GM06990 (cell line): ENCODE data around the gene OPN1LW.
"Not testable (repeated sequence)": the region's sequence is repeated elsewhere in the genome, so short reads cannot be mapped to it uniquely, and the experiment has no call there.

Source experiments
- DNase-seq: peaks from one replicate; pipeline ENCODE4 v3.0.0-alpha.2; 2011; ENCODE audit not compliant: insufficient read length; ENCODE audit errors: extremely low read depth
- H3K27me3 ChIP-seq: replicated peaks from 2 replicates; pipeline ENCODE4 v1.6.0; 2011; ENCODE audit warnings: low read length; ENCODE audit not compliant: control insufficient read depth, insufficient read depth
- H3K36me3 ChIP-seq: 2 replicates; pipeline ENCODE4 v1.5.1; 2011; ENCODE audit warnings: low read length; ENCODE audit not compliant: control insufficient read depth, insufficient read depth
- H3K4me3 ChIP-seq: replicated peaks from 2 replicates; pipeline ENCODE4 v1.5.1; 2011; ENCODE audit warnings: low read depth, mild to moderate bottlenecking, control low read depth, low read length
- TF ChIP-seq, protein P1 (sequence below): IDR thresholded peaks from 2 replicates; pipeline ENCODE4 v1.5.1; 2011; ENCODE audit warnings: low read length, control low read depth, mild to moderate bottlenecking, inconsistent platforms; ENCODE audit not compliant: insufficient read depth, poor library complexity, severe bottlenecking

Gene OPN1LW

DNA sequence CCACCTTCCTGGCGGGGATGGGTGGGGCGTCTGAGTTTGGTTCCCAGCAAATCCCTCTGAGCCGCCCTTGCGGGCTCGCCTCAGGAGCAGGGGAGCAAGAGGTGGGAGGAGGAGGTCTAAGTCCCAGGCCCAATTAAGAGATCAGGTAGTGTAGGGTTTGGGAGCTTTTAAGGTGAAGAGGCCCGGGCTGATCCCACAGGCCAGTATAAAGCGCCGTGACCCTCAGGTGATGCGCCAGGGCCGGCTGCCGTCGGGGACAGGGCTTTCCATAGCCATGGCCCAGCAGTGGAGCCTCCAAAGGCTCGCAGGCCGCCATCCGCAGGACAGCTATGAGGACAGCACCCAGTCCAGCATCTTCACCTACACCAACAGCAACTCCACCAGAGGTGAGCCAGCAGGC lies at the start of gene OPN1LW:
Gene OPN1LW, plus strand, starts transcription at position 234 of the 400 bp plus-strand sequence. Its CDS starts 41 bp downstream, at position 275.
- DNase-seq, H3K4me3 ChIP-seq, H3K36me3 ChIP-seq, H3K27me3 ChIP-seq: not testable (repeated sequence)

- TF ChIP-seq, protein P1, sequence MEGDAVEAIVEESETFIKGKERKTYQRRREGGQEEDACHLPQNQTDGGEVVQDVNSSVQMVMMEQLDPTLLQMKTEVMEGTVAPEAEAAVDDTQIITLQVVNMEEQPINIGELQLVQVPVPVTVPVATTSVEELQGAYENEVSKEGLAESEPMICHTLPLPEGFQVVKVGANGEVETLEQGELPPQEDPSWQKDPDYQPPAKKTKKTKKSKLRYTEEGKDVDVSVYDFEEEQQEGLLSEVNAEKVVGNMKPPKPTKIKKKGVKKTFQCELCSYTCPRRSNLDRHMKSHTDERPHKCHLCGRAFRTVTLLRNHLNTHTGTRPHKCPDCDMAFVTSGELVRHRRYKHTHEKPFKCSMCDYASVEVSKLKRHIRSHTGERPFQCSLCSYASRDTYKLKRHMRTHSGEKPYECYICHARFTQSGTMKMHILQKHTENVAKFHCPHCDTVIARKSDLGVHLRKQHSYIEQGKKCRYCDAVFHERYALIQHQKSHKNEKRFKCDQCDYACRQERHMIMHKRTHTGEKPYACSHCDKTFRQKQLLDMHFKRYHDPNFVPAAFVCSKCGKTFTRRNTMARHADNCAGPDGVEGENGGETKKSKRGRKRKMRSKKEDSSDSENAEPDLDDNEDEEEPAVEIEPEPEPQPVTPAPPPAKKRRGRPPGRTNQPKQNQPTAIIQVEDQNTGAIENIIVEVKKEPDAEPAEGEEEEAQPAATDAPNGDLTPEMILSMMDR = no peak
- DNase-seq = no peak
Measured at GRCh38 chrX:154094833-154095232, 49.2 kb upstream of the OPN1LW start.

GRCh38 chrX:154096140-154097002 lies 47.7 kb upstream of the OPN1LW start:
- Histone ChIP-seq H3K4me3 (peak overlapping the region; percentile 73), H3K36me3 (no peaks in the 10 kb centered on the region), H3K27me3 (no peaks in the 10 kb centered on the region)
- DNase-seq = peak; percentile 32
- TF ChIP-seq, protein P1 = no peak

More at GRCh38 chrX:154094833-154095232, 49.2 kb upstream of the OPN1LW start:
- Histone ChIP-seq H3K36me3 (no peaks in the 10 kb centered on the region; the same call in none of the 2 replicates), H3K4me3 (no peak overlapping the region), H3K27me3 (no peaks in the 10 kb centered on the region)

DNA sequence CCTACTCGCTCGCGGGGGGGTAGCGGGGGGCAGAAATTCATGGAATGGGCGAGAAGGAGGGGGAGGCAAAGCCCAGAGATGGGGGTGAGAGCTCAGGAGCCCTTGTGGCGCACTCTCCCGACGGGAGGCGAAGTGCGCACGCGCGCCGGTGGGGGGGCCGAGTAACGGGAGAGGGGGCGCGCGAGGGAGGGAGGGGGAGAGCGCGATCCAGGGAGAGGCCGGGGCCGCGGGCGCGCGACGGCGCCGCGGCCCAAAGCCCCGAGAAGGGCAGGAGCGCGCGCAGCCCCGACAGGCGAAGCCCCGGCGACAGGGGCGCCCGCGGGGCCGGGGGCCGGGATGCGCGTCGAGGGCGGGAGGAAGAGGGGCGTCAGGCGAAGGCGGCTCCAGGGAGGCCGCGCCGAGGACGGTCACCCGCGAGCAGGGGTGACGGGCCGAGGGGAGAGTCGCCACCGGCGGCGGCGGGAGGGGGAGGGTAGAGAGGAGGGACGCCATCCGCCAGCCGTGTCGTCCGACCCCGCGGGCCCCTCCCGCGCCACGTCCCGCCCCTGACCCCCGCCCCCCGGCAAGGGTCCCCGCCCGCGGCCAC lies 46.9 kb upstream of the OPN1LW start:
- H3K4me3 ChIP-seq = peak overlapping the region; percentile 73
- TF ChIP-seq, protein P1 = no peak
- H3K27me3 ChIP-seq = no peaks in the 10 kb centered on the region
- no peaks in the 10 kb centered on the region for H3K36me3 ChIP-seq
- DNase-seq = peak; percentile 81

GRCh38 chrX:154097589-154098541 lies 46.2 kb upstream of the OPN1LW start, which contains the start of gene MECP2:
Gene MECP2 (minus strand): TSS chrX:154097717.
- TF ChIP-seq, protein P1 = no peak
- peak within 1 kb of the TSS; percentile 73 for H3K4me3 ChIP-seq

More at GRCh38 chrX:154097589-154098541, 46.2 kb upstream of the OPN1LW start, which contains the start of gene MECP2:
- Histone ChIP-seq H3K36me3 (no peaks in the 10 kb centered on the region), H3K27me3 (no peaks in the 10 kb centered on the region)
- DNase-seq = peak; percentile 93
